ENCODE results near the gene EPHB2.

Gene EPHB2

GRCh38 chr1:22752339-22752738 is 41.7 kb downstream of the EPHB2 start:
- DNase-seq, result no peak

DNA sequence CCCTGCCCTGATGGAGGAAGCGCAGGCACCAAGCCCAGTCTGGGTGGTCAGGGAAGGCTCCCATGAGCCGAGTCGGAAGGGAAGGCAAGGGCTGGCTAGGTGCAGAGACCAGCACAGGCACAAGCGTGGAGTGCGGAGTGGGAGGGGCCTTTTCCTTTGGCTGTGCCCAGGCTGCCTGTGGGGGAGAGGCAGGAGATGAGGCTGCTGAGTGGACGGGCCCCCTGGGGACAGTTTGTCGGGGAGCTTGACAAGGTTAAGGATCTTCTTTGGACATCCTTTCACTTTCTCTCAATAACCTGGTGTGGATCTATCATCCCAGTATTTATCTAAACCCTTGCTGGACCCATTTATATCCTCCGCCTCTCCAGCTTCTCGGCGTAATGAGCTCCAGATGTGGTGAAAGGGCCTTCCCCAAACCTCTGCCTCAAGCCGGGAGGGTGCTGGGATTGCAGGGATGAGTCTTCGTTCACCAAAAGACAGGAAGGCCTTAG is 42.9 kb downstream of the EPHB2 start:
- DNase-seq, result peak; percentile 75

- DNase-seq, result no peak
Measured at GRCh38 chr1:22754106-22754768, 43.6 kb downstream of the EPHB2 start.

- no peak for DNase-seq
Measured at GRCh38 chr1:22754824-22755223, 44.2 kb downstream of the EPHB2 start.

GRCh38 chr1:22755641-22756040 is 45.0 kb downstream of the EPHB2 start:
- no peak for DNase-seq

DNA sequence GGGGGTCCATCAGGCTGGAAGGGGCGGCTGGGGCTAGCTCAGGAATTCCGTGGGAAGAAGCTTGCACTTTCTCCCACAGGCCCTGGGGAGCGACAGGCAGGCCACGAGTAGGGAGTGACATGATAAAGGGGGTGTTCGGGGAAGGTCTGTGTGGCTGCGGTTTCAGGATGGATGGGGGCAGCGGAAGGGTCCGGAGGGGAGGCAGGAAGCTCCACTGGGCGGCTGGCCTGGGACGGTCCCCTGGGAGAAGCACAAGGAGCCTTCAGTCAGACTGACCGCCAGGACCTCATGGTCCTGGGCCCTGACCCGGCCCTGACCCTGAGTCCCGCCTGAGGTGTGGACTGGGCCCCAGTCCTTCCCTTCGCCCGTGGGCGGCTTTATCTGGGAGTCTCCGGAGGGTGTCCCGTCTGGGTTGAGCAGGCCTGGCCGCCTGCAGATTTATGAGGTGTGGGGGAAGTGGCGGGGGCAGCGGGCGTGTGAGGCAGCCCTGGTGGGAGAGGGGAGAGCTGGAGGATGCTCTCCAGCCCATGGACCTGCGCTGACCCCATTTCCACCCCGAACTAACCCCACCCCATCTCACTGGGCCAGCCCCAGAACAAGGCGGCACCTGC is 45.6 kb downstream of the EPHB2 start:
- no peak for DNase-seq

DNA sequence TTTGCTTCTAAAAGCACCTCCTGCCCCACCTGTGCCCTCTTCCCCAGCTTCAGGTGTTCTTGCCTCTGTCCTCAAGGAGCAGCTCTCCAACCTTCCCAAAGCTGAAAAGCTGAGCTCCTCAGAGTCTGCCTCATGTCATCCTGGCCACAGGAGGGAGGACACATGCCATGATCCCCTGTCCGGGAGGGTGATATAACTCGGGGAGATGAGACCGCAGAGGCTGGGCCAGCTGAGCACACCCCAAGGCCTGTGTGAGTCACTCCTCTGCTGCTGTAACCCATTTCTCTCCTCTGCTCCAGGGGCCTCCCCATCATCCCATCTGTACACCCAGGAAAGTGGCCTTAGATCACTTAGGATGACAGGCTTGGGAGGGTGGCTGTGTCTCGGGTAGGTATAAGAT is 49.8 kb downstream of the EPHB2 start:
- no peak for DNase-seq

DNA sequence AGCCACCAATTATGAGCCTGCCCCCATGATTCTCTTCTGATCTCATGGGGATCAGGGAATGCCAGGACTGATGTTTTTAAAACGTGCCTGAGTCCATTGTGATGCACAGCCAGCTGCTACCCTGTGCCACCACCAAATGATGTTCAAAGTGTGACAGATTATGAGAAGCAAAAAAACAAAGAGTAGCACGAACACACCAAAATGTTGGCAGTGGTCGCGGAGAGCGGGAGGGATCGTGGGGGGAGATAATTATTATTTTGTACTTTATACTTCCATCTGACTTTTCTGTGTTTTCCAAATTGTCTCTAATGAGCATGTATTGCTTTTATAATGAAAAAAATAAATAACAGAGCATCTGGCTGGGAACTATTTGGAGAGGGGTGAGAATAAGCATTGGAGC is 50.5 kb downstream of the EPHB2 start:
- DNase-seq, result no peak

DNA sequence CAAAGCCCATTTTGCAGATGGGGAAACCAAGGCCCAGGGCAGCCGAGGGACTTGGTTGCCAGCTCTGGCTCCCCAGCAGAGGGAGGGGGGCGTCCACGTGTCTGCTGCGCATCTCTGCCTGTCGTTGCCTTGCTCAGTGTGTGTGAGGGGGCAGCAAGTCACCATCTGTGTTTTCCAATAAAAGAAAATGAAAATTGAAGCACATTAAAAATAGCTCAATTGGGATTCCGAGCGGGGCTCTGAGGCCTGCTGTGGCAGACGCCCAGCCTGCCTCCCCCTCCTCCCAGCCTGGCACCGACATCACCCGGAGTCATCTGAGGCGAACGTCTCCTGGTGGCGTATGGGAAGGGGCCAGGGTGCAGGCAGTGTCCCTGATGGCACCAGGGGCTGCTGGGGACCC is 51.2 kb downstream of the EPHB2 start:
- DNase-seq, result no peak

- no peak for DNase-seq
Measured at GRCh38 chr1:22763487-22764200, 53.0 kb downstream of the EPHB2 start.

DNA sequence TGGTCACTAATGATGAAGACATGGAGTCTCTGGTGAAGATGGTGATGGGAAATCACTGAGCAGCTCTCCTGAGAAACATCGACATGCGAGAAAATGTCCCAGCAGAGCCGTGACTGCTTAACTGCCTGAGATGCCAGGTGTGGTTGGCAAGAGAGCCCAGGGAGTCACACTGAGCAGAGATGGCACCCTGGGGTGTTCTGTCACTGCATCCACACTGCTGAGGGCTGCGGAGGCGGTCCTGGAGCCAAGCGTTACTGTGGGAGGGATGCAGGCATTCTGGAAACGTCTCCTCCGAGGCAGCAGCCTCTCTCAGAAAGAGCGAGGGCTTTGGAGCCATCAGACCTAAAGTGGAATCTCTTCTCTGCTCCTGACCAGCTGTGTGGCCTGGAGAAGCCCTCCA is 57.2 kb downstream of the EPHB2 start:
- no peak for DNase-seq

DNA sequence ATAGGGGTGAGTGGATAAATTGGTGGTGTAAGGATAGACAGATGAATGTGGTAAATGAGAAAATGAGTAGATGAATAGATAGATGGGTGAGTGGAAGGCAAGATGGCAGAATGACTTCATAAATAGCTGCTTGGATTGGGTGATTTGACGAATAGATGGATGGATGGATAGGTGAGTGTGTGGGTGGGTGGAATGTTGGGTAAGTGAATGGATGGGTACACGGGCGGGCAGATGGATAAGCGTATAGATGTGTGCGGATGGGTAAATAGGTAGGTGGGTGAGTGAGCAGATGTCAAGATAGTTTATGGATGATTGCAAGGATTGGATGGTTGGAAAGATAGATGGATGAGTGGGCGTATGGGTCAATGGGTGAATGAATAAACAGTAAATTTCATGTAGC is 59.3 kb downstream of the EPHB2 start:
- DNase-seq, result no peak

GRCh38 chr1:22772014-22772413 is 61.4 kb downstream of the EPHB2 start:
- peak; percentile 88 for DNase-seq

DNA sequence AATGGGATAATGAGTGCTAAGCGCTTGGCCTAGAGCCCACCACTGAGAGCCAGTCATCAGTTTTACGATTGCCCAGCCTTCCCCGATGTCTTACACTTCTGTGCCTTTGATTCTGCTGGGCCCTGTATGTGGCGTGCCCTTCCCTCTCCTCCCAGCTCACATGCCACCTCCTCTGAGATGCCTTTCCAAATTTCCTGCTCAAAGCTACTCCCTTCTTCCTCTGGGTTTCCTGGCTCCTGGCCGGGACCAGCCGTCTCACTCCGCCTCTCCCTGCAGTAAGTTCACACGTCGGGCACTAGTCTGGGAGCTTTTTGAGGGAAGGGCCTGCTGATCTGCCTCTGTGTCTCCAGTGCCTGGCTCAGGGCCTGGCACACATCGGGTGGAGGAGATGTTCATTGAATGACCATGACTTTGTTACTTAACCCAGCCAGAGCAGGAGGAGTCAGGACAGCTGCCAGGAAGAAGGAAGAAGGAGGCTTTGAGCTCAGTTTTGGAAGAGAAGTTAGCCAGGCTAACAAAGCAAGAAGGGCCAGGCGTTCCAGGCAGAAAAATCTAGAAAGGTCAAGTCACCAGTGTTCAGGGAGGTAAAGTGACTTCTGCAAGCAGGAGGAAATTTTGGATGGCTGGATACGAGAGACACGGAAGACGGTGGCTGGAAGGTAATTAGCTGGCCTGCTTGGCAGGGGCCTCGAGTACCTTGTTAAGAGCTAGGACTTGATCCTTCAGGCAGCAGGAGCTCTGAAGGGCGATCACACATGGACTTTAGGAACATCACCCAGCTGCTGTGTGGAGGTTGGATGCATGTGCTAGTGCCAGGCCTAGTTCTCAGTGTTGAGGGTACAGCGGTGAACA is 63.6 kb downstream of the EPHB2 start:
- peak; percentile 91 for DNase-seq

GRCh38 chr1:22774833-22775182 is 64.2 kb downstream of the EPHB2 start:
- DNase-seq, result no peak

GRCh38 chr1:22775478-22775877 is 64.8 kb downstream of the EPHB2 start:
- DNase-seq, result peak; percentile 53

DNA sequence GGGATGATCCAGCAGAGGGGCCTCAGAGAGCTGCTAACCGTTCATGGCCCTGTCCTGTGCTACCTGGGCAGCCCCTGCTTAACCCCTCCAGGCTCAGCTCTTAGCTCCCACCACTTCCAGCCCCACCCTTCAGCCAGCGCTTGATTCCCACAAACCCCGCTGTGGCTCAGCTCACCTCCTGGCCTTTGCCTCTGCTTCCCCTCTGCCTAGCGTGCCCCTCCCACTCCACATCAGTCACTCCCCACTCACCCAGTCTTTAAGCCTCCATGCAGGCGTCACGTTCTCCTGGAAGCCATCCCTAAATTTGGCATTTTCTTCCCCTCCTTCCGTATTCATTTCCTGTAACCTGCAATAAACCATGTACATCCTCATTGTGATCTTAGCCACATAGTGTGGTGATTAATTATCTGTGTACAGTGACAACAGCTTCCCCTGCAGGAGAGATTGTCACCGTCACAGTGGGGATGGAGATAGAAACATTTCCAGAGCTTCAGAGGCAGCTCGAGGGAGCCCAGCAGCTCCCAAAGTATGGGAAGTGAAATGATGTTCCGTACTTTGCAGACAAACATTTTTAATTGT is 65.5 kb downstream of the EPHB2 start:
- no peak for DNase-seq

DNA sequence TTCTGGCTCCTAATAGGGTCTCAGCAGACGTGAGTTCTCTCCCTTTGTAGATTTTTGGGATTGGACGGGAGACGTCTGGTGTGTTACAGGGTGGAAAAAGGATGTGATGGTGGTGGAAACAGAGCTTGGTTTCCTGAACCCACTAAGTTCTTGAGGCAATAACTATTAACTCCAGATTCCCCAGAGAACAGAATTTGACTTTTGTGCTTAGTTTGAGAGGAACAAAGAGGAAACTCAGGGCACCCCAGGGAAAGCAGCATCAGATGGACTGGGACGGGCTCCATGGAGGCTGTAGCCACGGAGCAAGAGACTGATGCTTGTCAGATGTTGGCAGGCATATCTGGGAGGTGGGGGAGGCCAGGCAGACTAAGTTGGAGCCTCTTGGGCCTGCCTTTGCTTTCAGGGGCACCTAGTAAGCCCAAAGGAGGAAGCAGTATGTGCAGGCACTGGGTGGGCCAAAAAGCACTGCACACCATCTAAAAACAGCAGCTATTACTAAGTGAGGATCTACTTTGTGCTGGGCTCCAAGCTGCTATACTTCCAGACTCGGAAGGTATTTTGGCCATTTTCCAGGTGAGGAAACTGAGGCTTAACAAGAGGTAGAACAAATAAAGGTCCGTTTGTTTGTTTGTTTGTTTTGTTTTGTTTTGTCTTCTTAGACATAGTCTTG is 66.9 kb downstream of the EPHB2 start:
- no peak for DNase-seq

DNA sequence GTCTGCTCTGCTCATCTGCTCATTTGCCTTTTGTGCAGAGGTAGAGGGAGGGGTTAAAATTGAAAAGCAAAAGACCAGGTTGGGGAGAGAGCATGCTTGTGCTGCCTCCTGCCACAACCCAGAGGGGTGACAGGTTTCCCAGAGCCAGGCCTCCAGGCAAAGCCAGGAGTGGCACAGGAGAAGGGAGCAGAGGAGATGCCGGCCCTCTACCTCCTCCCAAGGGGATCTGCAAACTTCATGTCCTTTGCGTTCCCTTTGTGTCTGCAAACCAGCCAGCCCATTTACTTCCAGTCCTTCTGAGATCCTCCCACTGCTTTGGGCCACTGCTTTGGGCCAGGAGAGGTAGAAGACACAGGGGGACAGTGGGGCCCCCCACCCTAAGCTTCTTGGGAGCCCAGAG is 67.8 kb downstream of the EPHB2 start:
- DNase-seq, result no peak

GRCh38 chr1:22778862-22779520 is 68.4 kb downstream of the EPHB2 start:
- DNase-seq, result peak; percentile 93

GRCh38 chr1:22780696-22781095 is 70.1 kb downstream of the EPHB2 start:
- no peak for DNase-seq

- DNase-seq, result no peak
Measured at GRCh38 chr1:22781483-22781882, 70.8 kb downstream of the EPHB2 start.

All from femur (tissue), 1 donor.